ENCODE data around the gene DSEL. TPM values are rescaled to one million over a fixed set of nuclear protein-coding genes. Genes with fewer than 3 reads are reported as not detected.

The DSEL gene
- total and polyA plus RNA-seq, 7 donors = 0.23 to 15.3 (median 7.9) TPM

DNA sequence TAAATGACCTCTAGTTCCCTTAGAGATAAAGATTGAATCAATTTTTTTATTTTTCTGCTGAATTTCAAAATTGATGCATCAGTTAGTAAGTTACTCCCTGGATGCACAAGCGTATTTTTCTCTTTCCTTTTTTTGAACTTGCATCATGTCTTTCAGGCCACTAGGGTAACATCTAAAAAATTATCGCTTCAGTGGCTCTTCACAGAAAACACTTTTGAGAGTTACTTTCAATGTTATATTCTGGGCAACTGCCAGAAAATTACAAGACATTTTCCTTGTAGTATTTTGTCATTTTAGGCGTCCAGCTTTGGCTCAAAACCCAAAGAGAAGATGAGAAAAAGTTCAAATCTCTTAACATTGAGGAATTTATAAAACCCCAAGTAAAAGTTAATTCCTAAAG is 59.8 kb downstream of the DSEL start:
- WGBS, 2 donors = 70 to 76% methylated on average over 3 of the region's 3 CpGs
- intact Hi-C loops (cut with DNase I) = no loop called here
- Histone ChIP-seq H3K27me3 (no peaks in the 10 kb centered on the region), H3K4me1 (no peaks in the 10 kb centered on the region), H3K27ac (no peak overlapping the region), H3K9me3 (no peaks in the 10 kb centered on the region), H3K4me3 (no peak overlapping the region), H3K36me3 (no peaks in the 10 kb centered on the region)
- no peak for DNase-seq
- TF ChIP-seq POLR2AphosphoS5 (IDR thresholded peaks at IDR 0.05) (no peak), EP300 (IDR thresholded peaks at IDR 0.05) (no peak), POLR2A (IDR thresholded peaks at IDR 0.05) (no peak)
- TF ChIP-seq, protein P1, sequence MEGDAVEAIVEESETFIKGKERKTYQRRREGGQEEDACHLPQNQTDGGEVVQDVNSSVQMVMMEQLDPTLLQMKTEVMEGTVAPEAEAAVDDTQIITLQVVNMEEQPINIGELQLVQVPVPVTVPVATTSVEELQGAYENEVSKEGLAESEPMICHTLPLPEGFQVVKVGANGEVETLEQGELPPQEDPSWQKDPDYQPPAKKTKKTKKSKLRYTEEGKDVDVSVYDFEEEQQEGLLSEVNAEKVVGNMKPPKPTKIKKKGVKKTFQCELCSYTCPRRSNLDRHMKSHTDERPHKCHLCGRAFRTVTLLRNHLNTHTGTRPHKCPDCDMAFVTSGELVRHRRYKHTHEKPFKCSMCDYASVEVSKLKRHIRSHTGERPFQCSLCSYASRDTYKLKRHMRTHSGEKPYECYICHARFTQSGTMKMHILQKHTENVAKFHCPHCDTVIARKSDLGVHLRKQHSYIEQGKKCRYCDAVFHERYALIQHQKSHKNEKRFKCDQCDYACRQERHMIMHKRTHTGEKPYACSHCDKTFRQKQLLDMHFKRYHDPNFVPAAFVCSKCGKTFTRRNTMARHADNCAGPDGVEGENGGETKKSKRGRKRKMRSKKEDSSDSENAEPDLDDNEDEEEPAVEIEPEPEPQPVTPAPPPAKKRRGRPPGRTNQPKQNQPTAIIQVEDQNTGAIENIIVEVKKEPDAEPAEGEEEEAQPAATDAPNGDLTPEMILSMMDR (IDR thresholded peaks at IDR 0.05) = no peak

All from sigmoid colon (tissue), 7 donors.